ENCODE measurements around the gene NAT14.

- no peak for TF ChIP-seq CTCF (IDR thresholded peaks at IDR 0.05; ENCODE audit: low read length)
- no peak for TF ChIP-seq EZH2 (optimal IDR thresholded peaks at IDR 0.05; ENCODE audit: low read depth, low read length)
- TF ChIP-seq EZH2phosphoT487 (IDR thresholded peaks at IDR 0.05; ENCODE audit: low read length): no peak
These were observed 13.4 kb downstream of the NAT14 start for GRCh38 chr19:55498246-55498840.

Data from MM.1S (cell line).